ENCODE results near the gene C7orf57. TPM values are rescaled to one million over a fixed set of nuclear protein-coding genes. Genes with fewer than 3 reads are reported as not detected.

C7orf57 gene
- polyA plus RNA-seq, 3 donors = 0.05 TPM; not detected in 2

DNA sequence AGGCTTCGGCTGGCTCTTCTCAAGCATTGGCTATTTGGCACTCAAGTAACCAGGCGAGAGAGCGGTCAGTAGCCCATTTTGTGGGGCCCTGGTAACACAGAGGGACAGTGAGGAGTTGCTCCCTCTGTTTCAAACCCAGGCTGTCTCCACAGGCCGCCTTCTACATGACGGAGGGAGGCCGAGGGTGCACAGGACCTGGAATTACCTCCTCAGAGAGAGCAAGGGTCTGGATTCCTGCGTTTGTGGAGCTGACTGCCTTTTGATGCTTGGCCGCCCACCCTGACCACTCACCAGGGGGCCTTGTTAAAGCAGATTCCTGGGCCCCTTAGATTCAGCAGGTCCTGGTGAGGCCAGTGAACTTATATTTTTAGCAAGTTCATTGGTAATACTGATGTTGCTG, 66.0 kb downstream of the C7orf57 start:
- Histone ChIP-seq H3K27me3 (ENCODE audit: control insufficient read depth in 2 of 2, insufficient read depth in 2 of 2, low read length in 2 of 2) (no peaks in the 10 kb centered on the region), H3K9ac (ENCODE audit: insufficient read depth, low read length, poor library complexity, severe bottlenecking) (no peak overlapping the region), H4K20me1 (ENCODE audit: insufficient read depth, low read length) (peaks cover 67% of the 10 kb centered on the region), H3K4me2 (replicated peaks; ENCODE audit: extremely low read depth, low read length, poor library complexity, severe bottlenecking) (no peak overlapping the region), H3K4me1 (ENCODE audit: control insufficient read depth in 1 of 2, insufficient read depth in 2 of 2, low read length in 2 of 2) (peaks cover 26 to 36% of the 10 kb centered on the region in 2 donors), H3K4me3 (replicated peaks in 1 of 3; ENCODE audit: low read depth in 2 of 3, low read length in 3 of 3) (no peak overlapping the region), H2AFZ (ENCODE audit: insufficient read depth, low read depth, low read length, poor library complexity, severe bottlenecking) (no peak overlapping the region), H3K79me2 (ENCODE audit: insufficient read depth, low read length) (peaks cover 54% of the 10 kb centered on the region), H3K9me3 (replicated peaks in 1 of 2; ENCODE audit: control insufficient read depth in 1 of 2, insufficient read depth in 1 of 2, low read length in 2 of 2) (no peaks in the 10 kb centered on the region), H3K36me3 (replicated peaks in 1 of 2; ENCODE audit: control insufficient read depth in 1 of 2, insufficient read depth in 2 of 2, low read length in 2 of 2) (peaks cover 75 to 84% of the 10 kb centered on the region in 2 donors), H3K27ac (ENCODE audit: low read depth in 1 of 2, low read length in 2 of 2) (no peak overlapping the region)
- DNase-seq = no peak
- no peak overlapping the region for H3K4me3 Mint-ChIP-seq
- peaks cover 0 to 6% (median 2%) of the 10 kb centered on the region in 7 donors for H3K9me3 Mint-ChIP-seq
- intact Hi-C loops (cut with micrococcal nuclease) = no loop called here
- TF ChIP-seq, protein P1, sequence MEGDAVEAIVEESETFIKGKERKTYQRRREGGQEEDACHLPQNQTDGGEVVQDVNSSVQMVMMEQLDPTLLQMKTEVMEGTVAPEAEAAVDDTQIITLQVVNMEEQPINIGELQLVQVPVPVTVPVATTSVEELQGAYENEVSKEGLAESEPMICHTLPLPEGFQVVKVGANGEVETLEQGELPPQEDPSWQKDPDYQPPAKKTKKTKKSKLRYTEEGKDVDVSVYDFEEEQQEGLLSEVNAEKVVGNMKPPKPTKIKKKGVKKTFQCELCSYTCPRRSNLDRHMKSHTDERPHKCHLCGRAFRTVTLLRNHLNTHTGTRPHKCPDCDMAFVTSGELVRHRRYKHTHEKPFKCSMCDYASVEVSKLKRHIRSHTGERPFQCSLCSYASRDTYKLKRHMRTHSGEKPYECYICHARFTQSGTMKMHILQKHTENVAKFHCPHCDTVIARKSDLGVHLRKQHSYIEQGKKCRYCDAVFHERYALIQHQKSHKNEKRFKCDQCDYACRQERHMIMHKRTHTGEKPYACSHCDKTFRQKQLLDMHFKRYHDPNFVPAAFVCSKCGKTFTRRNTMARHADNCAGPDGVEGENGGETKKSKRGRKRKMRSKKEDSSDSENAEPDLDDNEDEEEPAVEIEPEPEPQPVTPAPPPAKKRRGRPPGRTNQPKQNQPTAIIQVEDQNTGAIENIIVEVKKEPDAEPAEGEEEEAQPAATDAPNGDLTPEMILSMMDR (IDR thresholded peaks at IDR 0.05) = no peak
- WGBS (ENCODE audit: insufficient coverage) = 99% methylated on average over 8 of the region's 8 CpGs
- H3K27me3 Mint-ChIP-seq (ENCODE audit: low read depth in 3 of 3) = peaks cover 0 to 1% (median 0%) of the 10 kb centered on the region in 3 donors
- H3K36me3 Mint-ChIP-seq = peaks cover 89 to 90% of the 10 kb centered on the region in 2 donors
- peaks cover 33% of the 10 kb centered on the region for H3K4me1 Mint-ChIP-seq
- H3K27ac Mint-ChIP-seq = peak overlapping the region in 1 of 7 donors; percentile 35

DNA sequence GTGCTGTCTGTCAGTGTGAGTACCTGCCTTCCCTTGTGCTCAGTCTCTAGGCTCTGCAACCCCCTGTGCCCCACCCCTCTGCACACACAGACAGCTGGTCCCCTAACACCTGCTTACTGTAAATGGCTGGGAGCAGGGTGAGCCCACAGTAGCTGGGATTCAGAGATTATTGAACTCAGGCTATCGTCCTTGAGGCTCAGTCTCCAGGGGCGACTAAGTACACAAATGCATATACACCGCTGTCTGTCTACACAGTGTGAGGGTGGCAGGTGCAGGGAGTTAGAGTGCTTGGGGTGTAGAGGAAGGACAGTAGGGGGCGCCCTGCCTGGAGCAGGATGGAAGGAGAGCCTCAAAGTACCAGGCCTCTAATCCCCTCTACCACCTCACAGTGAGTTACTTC, 66.6 kb downstream of the C7orf57 start:
- Histone ChIP-seq H3K9me3 (replicated peaks in 1 of 2; ENCODE audit: control insufficient read depth in 1 of 2, insufficient read depth in 1 of 2, low read length in 2 of 2) (no peaks in the 10 kb centered on the region), H3K36me3 (replicated peaks in 1 of 2; ENCODE audit: control insufficient read depth in 1 of 2, insufficient read depth in 2 of 2, low read length in 2 of 2) (peaks cover 81 to 90% of the 10 kb centered on the region in 2 donors), H3K9ac (ENCODE audit: insufficient read depth, low read length, poor library complexity, severe bottlenecking) (no peak overlapping the region), H3K4me3 (replicated peaks in 1 of 3; ENCODE audit: low read depth in 2 of 3, low read length in 3 of 3) (no peak overlapping the region), H4K20me1 (ENCODE audit: insufficient read depth, low read length) (peaks cover 74% of the 10 kb centered on the region), H2AFZ (ENCODE audit: insufficient read depth, low read depth, low read length, poor library complexity, severe bottlenecking) (no peak overlapping the region), H3K4me2 (replicated peaks; ENCODE audit: extremely low read depth, low read length, poor library complexity, severe bottlenecking) (no peak overlapping the region), H3K27ac (ENCODE audit: low read depth in 1 of 2, low read length in 2 of 2) (peak overlapping the region in 1 of 2 donors; percentile 52), H3K27me3 (ENCODE audit: control insufficient read depth in 2 of 2, insufficient read depth in 2 of 2, low read length in 2 of 2) (no peaks in the 10 kb centered on the region), H3K4me1 (ENCODE audit: control insufficient read depth in 1 of 2, insufficient read depth in 2 of 2, low read length in 2 of 2) (peaks cover 20 to 30% of the 10 kb centered on the region in 2 donors), H3K79me2 (ENCODE audit: insufficient read depth, low read length) (peaks cover 54% of the 10 kb centered on the region)
- Mint-ChIP-seq H3K4me3 (no peak overlapping the region), H3K27me3 (ENCODE audit: low read depth in 3 of 3) (peaks cover 0 to 1% (median 0%) of the 10 kb centered on the region in 3 donors), H3K36me3 (peaks cover 90% of the 10 kb centered on the region in 2 donors), H3K4me1 (peaks cover 26% of the 10 kb centered on the region), H3K9me3 (peaks cover 0 to 6% (median 2%) of the 10 kb centered on the region in 7 donors), H3K27ac (peak overlapping the region; percentile 3 to 58 (median 50))
- intact Hi-C loops (cut with micrococcal nuclease) = no loop called here
- 97% methylated on average over 3 of the region's 4 CpGs for WGBS (ENCODE audit: insufficient coverage)
- no peak for DNase-seq
- TF ChIP-seq, protein P1 (IDR thresholded peaks at IDR 0.05) = peak; percentile 67
